Measurements from ENCODE around the gene RAD51B. TPM values are rescaled to one million over a fixed set of nuclear protein-coding genes. Genes with fewer than 3 reads are reported as not detected.
A peak's percentile ranks its signal among the peaks of the same experiment; 100 is the strongest.

The RAD51B gene
- total RNA-seq, 6 experiments from 2014 or later: 2.7 to 5.8 (median 4.3) TPM

DNA sequence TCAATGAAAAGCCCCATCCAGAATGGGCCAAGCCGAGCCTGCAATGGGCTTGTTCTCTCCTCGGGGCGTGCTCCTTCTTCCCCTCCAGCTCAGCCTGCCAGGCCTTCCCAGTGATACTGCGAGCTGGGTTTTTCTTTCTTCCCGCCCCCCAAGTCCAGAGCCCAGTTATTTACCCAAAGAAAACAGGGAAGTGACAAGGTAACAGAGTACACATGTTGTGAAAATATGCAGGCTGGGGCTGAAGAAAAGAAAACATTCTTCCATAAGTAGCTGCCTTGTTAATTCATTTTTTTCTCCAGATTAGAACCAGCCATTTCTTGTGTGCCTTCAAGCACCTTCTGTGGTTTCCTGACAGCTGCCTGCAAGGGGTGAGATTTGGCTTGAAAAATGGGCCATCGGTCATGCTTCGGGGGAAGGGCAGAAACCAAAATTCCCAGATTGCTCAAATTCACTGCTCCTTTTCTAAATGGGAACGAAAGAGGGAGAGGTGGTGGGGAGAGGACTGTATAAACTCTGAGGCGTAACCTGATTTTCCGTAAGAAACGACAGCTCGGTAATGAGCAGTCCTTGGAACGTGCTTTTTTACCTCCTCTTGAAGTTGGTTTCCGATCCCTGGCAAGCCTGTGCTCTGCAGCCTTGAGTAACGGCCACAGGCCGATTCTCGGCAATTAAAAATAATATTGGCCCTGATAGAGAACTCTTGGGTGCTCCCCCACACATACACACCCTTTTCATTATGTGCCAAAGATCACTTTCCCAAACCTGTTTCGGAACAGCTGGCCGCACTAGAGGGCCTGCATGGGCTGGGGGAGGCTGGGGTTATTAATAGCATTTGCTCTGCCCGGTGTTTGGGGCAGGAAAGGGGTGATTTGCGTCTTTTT is 743.9 kb downstream of the RAD51B start:
- TF ChIP-seq, protein P1, sequence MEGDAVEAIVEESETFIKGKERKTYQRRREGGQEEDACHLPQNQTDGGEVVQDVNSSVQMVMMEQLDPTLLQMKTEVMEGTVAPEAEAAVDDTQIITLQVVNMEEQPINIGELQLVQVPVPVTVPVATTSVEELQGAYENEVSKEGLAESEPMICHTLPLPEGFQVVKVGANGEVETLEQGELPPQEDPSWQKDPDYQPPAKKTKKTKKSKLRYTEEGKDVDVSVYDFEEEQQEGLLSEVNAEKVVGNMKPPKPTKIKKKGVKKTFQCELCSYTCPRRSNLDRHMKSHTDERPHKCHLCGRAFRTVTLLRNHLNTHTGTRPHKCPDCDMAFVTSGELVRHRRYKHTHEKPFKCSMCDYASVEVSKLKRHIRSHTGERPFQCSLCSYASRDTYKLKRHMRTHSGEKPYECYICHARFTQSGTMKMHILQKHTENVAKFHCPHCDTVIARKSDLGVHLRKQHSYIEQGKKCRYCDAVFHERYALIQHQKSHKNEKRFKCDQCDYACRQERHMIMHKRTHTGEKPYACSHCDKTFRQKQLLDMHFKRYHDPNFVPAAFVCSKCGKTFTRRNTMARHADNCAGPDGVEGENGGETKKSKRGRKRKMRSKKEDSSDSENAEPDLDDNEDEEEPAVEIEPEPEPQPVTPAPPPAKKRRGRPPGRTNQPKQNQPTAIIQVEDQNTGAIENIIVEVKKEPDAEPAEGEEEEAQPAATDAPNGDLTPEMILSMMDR (IDR thresholded peaks at IDR 0.05): no peak
- TF ChIP-seq POLR2A (IDR thresholded peaks at IDR 0.05): peak; percentile 25
- Histone ChIP-seq H3K36me3 (no peaks in the 10 kb centered on the region), H3K9me3 (no peaks in the 10 kb centered on the region), H3K27ac (peak overlapping the region; percentile 71 to 91 (median 82)), H3K4me3 (peak overlapping the region in 2 of 3 donors; percentile 5 to 14), H3K4me1 (peaks cover 2 to 73% (median 28%) of the 10 kb centered on the region in 4 donors), H3K27me3 (no peaks in the 10 kb centered on the region)
- ATAC-seq (peak; percentile 15 to 53 (median 40)), DNase-seq (peak in 2 of 3 donors; percentile 48 to 60)
- intact Hi-C loops (cut with DNase I): no loop called here
- WGBS (ENCODE audit: insufficient coverage, low coverage, low lambda C conversion rate, missing lambda C conversion rate): 24% methylated on average over 19 of the region's 21 CpGs

DNA sequence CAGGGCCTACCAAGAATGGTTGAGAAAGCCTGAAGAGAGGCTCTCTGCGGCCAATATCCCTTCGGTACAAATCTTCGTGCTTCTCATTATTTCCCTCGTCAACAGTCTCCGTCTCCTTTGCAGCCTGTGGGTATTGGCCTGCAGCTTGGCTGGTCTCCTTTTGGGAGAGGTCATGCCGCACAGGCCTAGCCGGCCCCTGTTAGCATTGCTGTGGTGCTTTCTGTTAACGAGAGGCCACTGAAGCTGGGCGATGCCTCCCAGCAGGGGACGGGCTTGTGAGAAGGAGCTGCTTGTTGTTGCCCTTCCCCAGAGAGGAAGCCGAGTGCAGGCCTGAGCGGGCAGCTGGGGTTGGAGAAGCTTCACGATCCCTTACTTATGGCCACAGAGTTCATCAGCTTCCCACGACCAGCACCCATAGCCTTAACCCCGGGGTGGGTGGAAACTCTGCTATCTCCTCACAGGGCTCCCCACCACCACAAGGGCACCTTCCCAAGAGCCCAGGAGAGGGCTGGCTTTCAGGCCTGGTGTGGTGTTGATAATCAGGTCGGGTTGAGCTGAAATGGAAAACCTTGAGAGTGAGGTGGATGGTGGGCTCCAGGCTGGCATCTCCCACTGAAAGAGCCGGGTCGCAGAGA is 744.7 kb downstream of the RAD51B start:
- no peak overlapping the region for H3K4me3 ChIP-seq
- TF ChIP-seq POLR2A (IDR thresholded peaks at IDR 0.05): no peak
- TF ChIP-seq, protein P1 (IDR thresholded peaks at IDR 0.05): no peak
- no peaks in the 10 kb centered on the region for H3K36me3 ChIP-seq
- H3K27ac ChIP-seq: peak overlapping the region; percentile 71 to 91 (median 82)
- no peaks in the 10 kb centered on the region for H3K27me3 ChIP-seq
- peaks cover 2 to 81% (median 31%) of the 10 kb centered on the region in 4 donors for H3K4me1 ChIP-seq
- ATAC-seq (no peak), DNase-seq (no peak)
- no peaks in the 10 kb centered on the region for H3K9me3 ChIP-seq
- intact Hi-C loops (cut with DNase I): no loop called here
- WGBS (ENCODE audit: insufficient coverage, low coverage, low lambda C conversion rate, missing lambda C conversion rate): 100% methylated on average over 3 of the region's 18 CpGs

DNA sequence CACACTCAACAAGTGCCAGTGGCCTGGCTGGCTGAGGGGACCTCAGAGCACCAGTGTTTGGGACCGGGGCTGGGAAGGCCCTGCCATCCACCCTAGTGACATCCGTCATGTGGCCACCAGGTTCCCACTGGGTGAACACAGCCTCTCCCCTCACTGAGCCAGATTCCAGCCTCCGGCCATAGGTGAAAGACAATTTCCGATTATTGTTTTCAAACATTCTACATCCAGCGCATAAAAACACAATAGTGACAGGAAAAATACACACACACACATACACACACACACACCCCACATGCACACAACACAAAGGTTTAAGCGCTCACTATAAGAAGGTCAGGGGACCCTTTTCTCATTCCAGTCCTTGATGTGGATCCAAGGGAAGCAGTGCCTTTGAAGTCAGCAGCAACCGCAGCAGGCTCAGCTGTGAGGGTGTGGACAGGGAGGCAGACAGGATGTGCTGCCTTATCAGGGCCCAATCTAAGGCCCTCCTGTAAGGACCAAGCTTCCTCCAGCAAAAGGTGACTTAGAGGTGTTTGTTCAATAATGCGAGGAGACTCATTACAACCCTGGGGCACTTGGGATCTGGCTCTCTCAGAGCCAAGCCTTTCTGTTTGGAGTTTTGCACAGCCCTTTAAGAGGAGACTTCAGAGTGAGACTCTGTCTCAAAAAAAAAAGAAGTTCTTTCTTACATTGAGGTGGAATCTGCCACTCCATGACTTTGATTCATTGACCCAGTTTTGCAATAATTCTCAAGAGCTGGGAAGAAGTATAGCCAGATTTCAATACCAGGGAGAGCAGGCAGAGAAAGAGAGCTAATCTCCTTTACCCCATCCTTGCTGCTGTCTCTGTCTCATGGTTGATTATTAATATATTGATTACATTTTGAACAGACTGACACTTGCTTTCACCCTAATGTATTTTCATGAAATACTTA is 745.5 kb downstream of the RAD51B start:
- Histone ChIP-seq H3K4me3 (no peak overlapping the region), H3K4me1 (peaks cover 2 to 85% (median 35%) of the 10 kb centered on the region in 4 donors), H3K27me3 (no peaks in the 10 kb centered on the region), H3K36me3 (no peaks in the 10 kb centered on the region), H3K27ac (peak overlapping the region; percentile 71 to 91 (median 82)), H3K9me3 (no peaks in the 10 kb centered on the region)
- TF ChIP-seq, protein P1 (IDR thresholded peaks at IDR 0.05): no peak
- no peak for TF ChIP-seq POLR2A (IDR thresholded peaks at IDR 0.05)
- 64% methylated on average over 4 of the region's 8 CpGs for WGBS (ENCODE audit: insufficient coverage, low coverage, low lambda C conversion rate, missing lambda C conversion rate)
- no peak for DNase-seq
- intact Hi-C loops (cut with DNase I): loop anchor here in 1 of 2 donors (5.0 kb wide), 1 partner anchor 62 kb away; no protein-coding TSS in a partner anchor
- no peak for ATAC-seq

DNA sequence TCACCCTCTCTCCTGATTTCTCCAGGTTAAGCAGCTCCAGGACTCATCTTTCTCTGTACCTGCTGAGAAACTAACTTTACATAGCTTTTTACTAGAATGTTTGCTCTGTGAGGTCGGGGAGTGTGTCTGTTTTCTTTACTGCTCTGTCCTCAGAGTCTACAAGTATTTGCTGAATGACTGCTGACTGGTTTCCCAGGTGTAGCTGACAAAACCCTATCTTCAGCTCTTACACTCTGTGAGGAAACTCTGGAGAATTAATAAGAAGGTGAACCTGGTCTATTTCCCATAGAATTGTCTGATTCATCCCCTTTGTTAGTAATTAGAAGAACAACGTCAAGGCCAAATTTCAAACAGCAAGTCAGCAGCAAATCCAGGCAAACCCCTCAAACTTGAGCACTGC is 746.5 kb downstream of the RAD51B start:
- no peaks in the 10 kb centered on the region for H3K36me3 ChIP-seq
- no peaks in the 10 kb centered on the region for H3K27me3 ChIP-seq
- 20% methylated on average over 1 of the region's 2 CpGs for whole genome bisulfite sequencing (ENCODE audit: insufficient coverage, low coverage, low lambda C conversion rate, missing lambda C conversion rate)
- DNase-seq: no peak
- H3K9me3 ChIP-seq: no peaks in the 10 kb centered on the region
- no peak for ATAC-seq
- H3K27ac ChIP-seq: peak overlapping the region; percentile 71 to 91 (median 82)
- TF ChIP-seq POLR2A (IDR thresholded peaks at IDR 0.05): no peak
- TF ChIP-seq, protein P1 (IDR thresholded peaks at IDR 0.05): no peak
- H3K4me1 ChIP-seq: peaks cover 2 to 87% (median 36%) of the 10 kb centered on the region in 4 donors
- H3K4me3 ChIP-seq: no peak overlapping the region
- intact Hi-C loops (cut with DNase I): loop anchor here in 1 of 2 donors (5.0 kb wide), 1 partner anchor 61 kb away; no protein-coding TSS in a partner anchor
